ENCODE data around the gene TNRC6C.
"Not testable (repeated sequence)": the region's sequence is repeated elsewhere in the genome, so short reads cannot be mapped to it uniquely, and the experiment has no call there.

TNRC6C gene

DNA sequence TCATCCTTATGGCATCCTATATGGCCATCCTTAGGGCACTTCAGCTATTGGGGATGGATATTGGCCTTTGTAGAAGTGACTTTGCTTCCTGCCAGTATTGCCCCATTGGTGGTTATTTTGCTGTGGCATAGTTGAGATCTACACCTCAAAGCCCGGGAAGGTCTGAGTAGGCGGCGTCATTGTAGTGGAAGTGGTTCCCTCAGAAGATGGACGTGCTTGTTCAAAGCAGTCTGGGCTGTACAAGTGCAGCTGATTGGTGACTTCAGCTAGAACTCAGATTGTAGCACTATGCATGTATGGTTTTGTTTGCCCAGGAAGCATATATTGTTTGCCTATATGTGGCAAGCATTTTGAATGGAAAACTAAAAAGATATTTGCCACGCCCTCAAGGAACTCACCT is 86.8 kb downstream of the TNRC6C start:
- no peak for DNase-seq

DNA sequence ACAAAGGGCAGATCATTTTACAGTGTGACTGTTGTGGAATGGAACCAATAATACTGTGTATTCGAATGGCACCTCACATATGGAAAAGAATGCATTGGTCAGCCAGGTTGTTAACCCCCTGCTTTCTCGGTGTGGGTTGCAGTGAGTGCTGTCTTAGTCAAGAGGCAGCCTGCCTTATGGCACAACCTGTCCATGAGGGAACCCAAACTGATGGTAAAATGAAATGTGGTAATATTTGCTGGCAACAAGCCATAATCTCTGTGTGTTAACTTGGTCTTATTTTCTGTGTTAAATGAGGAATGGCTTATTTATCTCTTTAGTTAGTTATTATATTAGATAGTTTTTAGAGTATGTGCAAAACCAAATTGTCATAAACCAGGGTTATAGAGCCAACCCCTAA is 88.4 kb downstream of the TNRC6C start:
- DNase-seq = no peak

DNA sequence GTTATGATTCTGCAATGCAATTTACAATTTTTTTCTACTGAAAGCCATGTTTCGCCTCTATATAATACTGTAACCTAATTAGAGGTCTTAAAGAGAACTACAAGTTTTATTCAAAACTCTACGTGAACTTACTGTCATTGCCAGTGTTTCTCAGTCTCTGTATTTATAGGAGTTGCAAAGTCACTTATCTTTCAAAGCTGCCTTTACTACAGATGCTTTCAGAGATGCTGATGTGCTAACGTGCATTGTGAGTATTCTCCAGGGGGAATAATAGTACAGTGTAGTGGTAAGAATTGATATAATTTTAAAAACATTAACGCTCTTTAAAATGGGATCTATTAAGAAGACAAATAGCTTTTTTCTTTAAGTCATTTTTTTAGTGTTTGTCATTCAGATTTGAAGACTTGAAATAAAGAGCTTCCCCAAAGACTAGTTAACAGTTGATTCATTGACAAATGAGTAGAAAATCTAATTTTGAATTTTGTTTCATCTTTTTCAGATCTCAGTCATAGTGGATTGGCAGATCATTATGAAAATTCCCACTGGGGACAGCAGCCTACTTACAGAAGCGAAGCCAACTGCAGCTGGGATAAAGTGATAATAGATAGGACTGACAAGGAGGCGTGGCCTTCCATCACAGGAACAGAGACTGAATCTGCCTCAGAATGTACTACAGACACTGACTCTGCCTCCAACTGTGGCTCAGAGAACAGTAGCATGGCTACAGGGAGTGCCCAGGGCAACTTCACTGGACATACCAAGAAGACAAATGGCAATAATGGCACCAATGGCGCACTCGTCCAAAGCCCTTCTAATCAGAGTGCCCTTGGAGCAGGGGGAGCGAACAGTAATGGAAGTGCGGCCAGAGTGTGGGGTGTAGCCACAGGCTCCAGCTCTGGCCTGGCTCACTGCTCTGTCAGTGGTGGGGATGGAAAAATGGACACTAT is 90.1 kb downstream of the TNRC6C start:
- DNase-seq = no peak

DNA sequence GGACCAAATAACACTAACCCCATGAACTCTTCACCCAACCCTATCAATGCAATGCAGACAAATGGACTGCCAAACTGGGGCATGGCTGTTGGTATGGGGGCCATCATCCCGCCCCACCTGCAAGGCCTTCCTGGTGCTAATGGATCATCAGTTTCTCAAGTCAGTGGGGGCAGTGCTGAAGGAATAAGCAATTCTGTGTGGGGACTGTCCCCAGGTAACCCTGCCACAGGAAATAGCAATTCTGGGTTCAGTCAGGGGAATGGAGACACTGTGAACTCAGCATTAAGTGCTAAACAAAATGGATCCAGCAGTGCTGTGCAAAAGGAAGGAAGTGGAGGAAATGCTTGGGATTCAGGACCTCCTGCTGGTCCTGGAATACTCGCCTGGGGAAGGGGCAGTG is 91.1 kb downstream of the TNRC6C start:
- DNase-seq = no peak

DNA sequence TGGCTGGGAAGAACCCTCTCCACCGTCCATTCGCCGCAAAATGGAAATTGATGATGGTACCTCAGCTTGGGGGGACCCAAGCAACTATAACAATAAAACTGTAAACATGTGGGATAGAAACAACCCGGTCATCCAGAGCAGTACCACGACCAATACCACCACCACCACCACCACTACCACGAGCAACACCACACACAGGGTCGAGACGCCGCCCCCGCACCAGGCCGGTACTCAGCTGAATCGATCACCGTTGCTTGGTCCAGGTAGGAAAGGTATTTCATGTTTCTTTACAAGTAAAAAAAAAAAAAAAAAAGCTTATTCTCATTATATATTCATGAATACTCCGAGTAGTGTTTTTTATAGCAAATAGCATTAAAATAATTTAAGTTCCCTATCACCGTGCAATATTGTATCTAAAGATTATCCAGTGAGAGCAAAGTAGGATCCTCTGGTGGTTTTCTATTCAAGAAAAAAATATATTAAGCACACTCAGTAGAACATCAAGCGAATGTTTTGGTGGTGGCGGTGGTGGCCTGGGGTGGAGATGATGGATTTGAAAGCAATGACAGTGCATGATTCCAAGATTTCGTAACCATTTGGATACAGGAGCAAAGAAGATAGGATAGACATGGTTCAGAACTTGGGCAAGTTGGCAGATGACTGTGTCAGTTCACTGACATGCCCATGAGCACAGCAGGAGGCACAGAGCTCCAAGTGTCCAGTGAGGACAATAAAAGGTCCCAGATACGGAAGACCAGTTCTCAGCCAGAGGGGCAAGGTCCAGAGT is 92.9 kb downstream of the TNRC6C start:
- DNase-seq = no peak

DNA sequence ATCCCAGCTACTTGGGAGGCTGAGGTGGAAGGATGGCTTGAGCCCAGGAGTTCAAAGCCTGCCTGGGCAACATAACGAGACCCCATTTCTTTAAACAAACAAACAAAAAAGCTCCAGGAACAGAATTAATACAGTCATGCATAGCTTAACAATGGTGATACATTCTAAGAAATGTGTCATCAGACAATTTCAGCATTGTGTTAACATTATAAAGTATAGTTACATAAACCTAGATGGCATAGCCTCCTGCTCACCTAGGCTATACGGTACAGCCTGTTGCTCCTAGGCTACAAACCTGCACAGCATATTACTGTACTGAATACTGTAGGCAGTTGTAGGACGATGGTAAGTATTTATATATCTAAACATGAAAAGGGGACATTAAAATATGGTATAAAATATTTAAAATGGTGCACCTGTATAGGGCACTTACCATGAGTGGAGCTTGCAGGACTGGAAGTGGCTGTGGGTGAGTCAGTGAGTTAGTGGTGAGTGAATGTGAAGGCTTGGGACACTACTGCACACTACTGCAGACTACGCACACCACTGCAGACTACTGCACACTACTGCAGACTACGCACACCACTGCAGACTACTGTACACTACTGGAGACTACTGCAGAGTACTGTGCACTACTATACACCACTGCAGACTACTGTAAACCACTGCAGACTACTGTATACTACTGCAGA is 95.4 kb downstream of the TNRC6C start:
- DNase-seq = no peak

DNA sequence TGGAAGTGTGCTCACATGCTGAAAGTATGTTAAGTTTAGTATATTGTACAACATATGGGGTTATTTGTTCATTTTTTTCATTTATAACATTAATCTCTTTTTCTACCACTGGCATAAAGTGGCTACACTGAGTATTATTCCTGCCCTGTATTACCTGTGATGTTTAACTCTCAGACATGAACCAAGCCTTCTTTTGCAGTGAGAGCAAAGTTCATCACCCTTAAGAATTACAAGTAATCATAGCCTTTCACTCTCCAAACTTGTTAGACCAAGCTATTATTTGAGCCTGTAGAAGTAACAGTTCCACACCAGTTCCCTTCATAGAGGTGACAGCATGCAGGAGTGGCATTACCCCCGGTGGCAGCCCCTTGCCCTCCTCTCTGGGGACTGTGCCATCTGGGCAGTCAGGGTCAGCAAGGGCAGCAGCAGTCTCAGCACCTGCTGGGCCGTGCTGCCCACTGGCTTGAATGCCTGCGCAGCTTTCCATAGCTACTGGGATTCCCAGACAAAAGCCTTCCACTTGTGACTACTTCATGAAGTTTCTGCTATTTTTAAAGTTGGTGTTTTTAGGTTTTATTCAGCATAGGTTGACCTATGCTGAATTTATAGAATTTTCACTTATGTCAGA is 98.7 kb downstream of the TNRC6C start:
- no peak for DNase-seq

DNA sequence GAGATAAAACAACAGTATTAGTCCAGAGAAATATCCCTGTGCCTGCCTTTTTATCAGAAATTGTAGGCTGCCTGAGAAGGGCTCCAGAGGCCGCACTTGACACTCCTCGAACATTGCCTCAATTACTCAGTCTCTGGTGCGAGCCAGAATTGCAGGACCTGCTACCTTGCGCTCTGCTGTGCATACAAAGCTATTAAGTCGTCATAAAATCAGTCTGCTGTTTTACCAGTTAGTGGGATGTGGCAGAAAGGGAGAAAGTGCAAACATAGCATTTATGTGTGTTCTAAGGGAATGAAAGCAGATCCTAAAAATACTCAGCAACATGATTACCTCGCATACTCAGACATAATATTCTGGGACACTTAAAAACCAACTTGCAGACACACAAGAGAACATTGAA is 99.5 kb downstream of the TNRC6C start:
- no peak for DNase-seq

DNA sequence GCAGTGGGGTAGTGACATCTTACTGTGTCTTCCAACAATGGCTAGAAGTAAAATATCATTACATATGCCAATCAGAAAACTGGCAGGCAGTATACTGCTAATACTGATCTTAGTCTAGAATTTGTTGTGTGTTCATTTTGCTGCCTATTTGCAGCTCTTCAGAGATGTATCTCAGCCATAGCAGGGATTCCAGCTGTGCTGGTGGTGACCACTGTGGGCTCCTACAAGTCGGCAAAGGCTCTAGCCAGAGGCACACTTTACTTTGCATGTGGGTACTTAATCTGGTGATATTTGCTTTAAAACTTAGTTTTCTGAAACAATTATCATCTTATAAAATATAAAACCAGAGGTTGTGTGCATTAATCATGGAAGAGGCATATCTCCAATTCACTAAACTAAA is 100.1 kb downstream of the TNRC6C start:
- DNase-seq = no peak

DNA sequence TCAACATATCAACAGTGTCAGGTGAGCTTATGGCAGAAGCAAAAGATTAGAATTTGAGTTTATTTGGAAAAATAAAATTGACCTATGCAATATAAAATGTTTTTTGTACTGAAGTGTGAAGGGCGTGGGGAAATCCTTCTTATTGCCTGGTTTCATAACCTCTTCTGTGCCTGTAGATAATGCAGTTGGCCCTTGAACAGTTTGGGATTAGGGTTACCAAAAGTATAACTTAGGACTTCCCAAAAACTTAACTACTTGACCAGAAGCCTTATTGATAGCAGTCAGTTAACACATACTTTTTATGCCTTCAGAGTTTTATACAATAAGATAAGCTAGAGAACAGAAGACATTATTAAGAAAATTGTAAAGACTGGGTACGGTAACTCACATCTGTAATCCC is 104.1 kb downstream of the TNRC6C start:
- DNase-seq = no peak

DNA sequence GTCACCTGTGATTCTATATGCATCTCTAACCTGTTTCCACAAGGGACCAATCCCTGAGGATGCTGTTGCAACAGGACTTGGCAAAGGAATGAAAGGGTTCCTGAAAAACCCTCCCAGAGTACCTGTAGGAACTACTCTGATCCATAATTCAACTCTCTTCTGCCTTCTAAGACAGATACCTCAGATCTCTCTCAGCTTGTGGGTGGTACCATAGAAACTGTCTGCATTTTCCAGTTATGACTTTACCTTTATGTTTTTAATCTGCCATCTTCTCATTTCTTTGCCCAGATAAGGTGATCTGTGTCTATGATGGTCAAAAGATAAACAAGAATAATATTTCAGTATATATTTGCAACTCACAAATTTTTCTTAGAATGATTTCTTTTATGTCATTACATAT is 105.0 kb downstream of the TNRC6C start:
- no peak for DNase-seq

DNA sequence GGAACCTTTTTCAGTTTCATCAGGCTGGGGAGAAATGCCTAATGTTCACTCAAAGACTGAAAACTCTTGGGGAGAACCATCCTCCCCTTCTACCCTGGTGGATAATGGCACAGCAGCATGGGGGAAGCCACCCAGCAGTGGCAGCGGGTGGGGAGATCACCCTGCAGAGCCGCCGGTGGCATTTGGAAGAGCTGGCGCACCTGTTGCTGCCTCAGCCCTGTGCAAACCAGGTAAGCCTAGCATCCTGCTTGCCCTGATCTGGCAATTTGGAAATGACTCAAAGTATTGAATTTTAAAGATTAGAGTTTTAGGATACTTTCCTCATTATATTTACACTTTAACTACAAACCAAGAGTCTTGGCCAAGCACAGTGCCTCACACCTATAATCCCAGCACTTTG is 106.2 kb downstream of the TNRC6C start:
- DNase-seq = no peak

DNA sequence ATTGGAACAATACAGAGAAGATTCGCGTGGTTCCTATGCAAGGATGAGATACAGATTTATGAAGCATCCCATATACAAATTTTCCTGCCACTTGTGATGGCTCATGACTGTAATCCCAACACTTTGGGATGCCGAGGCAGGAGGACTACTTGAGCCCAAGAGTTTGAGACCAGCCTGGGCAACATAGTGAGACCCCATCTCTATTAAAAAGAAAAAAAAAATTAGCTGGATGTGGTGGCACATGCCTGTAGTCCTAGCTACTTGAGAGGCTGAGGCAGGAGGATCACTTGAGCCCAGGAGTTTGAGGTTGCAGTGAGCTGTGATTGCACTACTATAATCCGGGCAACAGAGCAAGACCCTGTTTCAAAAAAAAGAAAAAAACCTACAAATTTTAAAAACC is 108.5 kb downstream of the TNRC6C start:
- not testable (repeated sequence) for DNase-seq

DNA sequence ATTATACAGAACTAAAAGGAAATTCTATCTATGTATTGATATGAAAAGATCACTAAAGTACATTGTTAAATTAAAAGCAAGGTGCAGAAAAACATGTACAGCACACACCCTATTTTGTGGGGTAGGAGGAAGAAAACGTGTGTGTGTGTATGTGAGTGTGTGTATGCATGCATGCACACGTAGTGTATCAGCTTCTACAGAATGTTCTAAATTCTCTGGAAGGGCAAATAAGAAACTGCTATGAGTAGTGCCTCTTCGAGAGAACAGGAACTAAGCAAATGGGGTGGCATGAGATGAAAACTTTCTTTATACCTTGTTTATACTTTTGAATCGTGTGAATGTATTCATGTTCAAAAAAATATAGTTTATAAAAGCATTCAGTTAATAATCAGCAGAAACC is 111.2 kb downstream of the TNRC6C start:
- no peak for DNase-seq

DNA sequence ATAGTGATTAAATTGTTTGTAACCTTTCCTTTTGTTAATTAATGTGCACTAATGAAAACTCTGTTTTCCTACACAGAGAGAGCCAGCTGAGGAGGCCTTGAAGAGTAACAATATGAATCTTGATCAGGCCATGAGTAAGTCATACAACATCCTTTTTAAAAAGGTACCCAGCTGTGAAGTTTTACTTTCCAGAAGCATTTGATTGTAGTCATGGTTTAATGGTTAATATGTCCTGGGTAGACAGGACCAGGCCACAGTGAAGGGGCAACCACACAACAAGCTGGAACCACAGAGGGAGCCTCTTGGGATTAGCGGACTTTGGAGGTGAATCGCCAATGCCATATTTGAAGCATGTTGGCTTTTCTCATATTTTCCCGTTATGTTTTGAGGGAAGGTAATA is 114.5 kb downstream of the TNRC6C start:
- DNase-seq = no peak

DNA sequence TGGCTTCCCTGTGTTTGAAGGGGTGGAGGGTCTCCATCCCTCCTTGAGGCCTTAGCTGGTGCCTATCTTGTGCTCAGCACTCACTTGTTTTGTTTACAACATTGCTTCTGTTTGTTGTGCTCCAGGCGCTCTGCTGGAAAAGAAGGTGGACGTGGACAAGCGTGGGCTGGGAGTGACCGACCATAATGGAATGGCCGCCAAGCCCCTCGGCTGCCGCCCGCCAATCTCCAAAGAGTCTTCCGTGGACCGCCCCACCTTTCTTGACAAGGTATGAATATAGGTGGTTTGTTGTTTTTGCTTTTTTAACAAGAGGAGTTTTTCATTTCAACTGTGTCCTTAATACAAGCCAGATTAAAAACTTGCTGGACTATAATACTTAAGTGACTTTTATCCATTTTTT is 116.5 kb downstream of the TNRC6C start:
- DNase-seq = no peak

DNA sequence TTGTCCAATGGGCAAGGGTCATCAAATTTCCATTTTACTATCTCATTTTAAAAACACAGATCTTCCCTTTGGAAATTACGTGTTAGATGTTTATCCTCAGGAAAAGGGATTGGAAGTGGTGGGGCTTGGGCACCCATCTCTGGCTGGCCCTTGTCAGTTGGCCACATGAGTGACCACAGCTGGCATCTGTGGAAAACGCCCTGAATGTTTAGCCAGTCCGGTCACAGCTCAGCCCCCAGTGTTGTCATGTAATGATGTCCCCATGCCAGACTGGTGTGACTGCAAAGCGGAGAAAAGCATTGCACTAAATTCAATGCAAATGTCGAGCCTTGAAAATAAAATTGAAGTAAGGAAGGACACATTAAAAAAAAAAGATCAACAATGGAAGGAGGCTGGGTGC is 117.0 kb downstream of the TNRC6C start:
- DNase-seq = no peak

DNA sequence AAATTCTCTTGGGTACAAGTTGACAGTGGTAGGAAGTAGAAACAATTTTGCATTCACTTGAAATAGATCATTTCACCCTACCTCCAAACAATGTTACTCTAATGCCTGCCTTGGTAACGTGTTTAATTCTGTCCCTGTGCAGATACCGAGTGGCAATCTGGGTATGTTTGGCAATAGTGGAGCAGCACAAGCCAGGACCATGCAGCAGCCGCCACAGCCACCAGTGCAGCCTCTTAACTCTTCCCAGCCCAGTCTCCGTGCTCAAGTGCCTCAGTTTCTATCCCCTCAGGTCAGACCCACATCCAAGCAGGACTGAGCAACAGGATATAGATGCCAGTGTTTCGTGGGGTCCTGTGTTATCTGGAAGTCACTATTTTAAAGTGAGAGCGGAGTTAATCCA is 120.8 kb downstream of the TNRC6C start:
- no peak for DNase-seq

DNA sequence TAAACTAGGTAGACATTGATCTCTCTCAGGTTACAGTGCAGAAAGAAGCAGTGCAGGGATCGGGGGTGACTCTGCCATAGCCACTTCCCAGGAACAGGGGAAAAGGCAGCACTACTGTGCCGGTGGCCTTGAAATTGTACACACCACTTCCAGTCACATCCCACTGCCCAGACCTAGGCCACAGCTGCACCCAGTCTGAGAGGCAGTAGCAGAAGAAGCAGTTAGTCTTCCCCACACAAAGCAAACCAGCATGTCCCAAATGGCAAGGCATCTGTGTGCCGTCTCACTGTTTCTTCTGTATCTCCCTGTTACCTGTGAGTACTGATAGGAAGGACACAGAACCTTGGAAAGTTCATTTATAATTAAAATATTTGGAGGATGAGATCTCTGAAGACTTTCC is 123.0 kb downstream of the TNRC6C start:
- no peak for DNase-seq

DNA sequence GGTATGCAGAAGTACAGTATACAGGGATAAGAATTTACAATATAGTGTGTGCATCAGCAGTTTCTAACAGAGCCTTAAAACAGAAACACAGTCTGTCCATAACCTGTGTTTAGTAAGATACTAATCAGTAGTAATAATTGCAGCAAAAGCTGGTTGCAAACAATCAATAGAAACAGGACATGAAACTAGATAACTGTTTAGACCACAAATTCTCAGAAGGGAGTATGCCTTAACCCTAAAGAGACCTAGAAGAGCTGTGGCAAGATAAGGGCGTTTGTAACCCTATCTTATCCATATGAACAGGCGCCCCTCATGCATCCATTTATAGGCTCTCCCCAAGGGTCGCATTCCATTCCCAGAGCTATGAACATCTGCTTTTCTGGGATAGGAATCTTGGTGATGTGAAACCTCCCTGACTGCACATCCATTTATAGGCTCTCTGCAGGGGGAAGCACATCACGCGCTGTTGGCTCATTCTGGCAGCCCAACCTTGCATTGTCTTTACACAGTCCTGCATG is 123.9 kb downstream of the TNRC6C start:
- not testable (repeated sequence) for DNase-seq

DNA sequence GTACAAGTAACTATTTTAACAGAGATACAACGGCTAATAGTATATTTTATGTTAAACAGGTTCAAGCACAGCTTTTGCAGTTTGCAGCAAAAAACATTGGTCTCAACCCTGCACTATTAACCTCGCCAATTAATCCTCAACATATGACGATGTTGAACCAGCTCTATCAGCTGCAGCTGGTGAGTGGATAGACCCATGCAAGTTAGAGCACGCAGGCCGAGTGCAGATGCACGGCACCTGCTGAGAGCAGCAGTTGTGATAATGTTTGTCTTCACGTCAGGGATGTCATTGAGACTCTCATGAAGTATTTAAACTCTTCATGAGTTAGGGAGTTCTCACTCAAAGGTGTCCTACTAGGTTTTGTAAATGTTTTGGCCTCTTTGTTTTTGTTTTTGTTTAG is 124.5 kb downstream of the TNRC6C start:
- no peak for DNase-seq

DNA sequence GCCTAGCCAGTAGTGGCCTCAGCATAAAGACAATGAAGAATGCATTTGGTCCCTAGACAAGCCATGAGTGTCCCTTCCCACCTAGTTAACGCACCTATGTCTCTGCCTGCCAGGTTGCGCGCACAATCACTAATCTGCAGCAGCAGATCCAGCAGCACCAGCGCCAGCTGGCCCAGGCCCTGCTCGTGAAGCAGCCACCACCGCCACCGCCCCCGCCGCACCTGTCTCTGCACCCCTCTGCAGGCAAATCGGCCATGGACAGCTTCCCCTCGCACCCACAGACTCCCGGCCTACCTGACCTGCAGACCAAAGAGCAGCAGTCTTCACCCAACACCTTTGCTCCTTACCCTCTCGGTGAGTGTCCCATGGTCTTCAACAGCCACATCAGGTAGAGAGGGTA is 128.2 kb downstream of the TNRC6C start:
- DNase-seq = no peak

DNA sequence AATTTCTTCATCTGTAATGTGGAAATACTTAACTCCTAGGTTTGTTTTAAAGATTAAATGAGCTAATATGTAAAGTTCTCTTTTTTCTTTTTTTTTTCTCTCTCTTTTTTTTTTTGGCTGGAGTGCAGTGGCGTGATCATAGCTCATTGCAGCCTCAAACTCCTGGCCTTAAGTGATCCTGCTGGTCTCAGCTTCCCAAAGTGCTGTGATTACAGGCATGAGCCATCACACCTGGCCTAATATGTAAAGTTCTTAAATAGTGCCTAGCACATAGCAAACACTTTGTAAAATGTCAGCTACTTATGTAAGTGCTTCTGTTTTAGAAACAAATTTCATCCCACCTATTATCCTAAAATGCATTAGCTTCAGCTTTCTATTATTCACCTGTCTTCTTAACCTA is 130.0 kb downstream of the TNRC6C start:
- DNase-seq = no peak

All from right forelimb (tissue), 1 donor.